ENCODE measurements around the gene FAXC.

The FAXC gene

DNA sequence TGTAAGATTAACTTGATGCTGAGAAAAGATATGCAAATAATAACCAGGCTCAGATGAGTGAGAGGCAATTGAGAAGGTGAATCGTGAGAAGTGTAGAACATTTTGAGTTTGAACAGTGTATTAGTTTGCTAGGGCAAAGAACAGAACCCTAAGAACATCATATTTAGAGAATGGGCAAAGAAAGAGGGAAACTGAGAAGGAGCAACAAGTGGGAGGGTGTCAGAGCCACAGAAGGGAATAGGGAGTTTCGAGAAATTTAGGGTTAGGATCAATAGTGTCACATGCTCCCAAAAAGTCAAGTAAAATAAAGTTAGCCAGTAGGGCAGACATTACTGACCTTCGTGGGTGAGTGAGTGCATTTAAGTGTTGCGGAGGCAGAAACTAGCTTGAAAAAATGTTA is 5.5 kb upstream of the FAXC start:
- in situ Hi-C loops (cut with MboI; ENCODE audit: low pct_unique_long_range_greater_than_20kb, low sequenced_read_pairs, unreplicated experiment): no loop called here
- TF ChIP-seq, protein P1, sequence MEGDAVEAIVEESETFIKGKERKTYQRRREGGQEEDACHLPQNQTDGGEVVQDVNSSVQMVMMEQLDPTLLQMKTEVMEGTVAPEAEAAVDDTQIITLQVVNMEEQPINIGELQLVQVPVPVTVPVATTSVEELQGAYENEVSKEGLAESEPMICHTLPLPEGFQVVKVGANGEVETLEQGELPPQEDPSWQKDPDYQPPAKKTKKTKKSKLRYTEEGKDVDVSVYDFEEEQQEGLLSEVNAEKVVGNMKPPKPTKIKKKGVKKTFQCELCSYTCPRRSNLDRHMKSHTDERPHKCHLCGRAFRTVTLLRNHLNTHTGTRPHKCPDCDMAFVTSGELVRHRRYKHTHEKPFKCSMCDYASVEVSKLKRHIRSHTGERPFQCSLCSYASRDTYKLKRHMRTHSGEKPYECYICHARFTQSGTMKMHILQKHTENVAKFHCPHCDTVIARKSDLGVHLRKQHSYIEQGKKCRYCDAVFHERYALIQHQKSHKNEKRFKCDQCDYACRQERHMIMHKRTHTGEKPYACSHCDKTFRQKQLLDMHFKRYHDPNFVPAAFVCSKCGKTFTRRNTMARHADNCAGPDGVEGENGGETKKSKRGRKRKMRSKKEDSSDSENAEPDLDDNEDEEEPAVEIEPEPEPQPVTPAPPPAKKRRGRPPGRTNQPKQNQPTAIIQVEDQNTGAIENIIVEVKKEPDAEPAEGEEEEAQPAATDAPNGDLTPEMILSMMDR (IDR thresholded peaks at IDR 0.05; ENCODE audit: extremely low read depth, insufficient read depth, missing control alignments): no peak
- DNase-seq (ENCODE audit: low spot score): no peak

DNA sequence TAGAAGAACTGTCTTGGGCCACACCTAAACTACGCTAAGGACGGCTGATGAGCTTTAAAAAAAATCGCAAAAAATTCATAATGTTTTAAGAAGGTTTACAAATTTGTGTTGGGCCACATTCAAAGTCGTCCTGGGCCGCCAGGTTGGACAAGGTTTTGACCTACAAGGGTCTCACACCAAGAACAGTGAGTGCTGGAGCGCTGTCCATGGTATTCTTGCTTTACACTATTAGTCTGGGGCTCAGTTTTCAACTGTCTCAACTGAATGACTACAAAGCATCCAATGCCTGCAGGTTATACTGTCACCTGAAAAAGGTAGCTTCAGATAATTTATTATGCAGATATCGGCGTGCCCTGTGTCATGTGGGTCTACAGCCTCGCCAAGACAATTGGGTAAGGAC is 3.7 kb upstream of the FAXC start:
- no peak for DNase-seq (ENCODE audit: low spot score)
- TF ChIP-seq, protein P1 (IDR thresholded peaks at IDR 0.05; ENCODE audit: extremely low read depth, insufficient read depth, missing control alignments): no peak
- in situ Hi-C loops (cut with MboI; ENCODE audit: low pct_unique_long_range_greater_than_20kb, low sequenced_read_pairs, unreplicated experiment): no loop called here

DNA sequence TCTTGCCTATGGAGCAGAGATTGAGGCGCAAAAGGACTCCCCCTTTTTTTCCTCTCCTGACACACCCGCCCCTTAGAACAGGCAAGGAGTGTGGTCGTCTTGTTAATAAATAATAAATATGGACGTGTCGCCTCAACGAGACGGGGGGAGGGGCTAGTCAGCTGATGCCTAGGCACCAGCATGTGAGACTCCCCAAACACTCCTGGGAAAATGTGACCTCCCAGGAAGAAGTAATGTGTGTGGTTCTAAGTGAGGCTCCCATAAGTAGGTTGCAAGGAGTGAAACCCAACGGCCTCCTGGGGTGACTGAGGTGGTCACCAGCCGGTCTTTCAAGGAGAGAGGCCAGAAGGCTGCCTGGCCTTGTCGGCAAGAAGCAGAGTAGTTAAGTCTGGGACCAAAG is 1.1 kb upstream of the FAXC start:
- no peak for DNase-seq (ENCODE audit: low spot score)
- TF ChIP-seq, protein P1 (IDR thresholded peaks at IDR 0.05; ENCODE audit: extremely low read depth, insufficient read depth, missing control alignments): no peak
- in situ Hi-C loops (cut with MboI; ENCODE audit: low pct_unique_long_range_greater_than_20kb, low sequenced_read_pairs, unreplicated experiment): no loop called here

DNA sequence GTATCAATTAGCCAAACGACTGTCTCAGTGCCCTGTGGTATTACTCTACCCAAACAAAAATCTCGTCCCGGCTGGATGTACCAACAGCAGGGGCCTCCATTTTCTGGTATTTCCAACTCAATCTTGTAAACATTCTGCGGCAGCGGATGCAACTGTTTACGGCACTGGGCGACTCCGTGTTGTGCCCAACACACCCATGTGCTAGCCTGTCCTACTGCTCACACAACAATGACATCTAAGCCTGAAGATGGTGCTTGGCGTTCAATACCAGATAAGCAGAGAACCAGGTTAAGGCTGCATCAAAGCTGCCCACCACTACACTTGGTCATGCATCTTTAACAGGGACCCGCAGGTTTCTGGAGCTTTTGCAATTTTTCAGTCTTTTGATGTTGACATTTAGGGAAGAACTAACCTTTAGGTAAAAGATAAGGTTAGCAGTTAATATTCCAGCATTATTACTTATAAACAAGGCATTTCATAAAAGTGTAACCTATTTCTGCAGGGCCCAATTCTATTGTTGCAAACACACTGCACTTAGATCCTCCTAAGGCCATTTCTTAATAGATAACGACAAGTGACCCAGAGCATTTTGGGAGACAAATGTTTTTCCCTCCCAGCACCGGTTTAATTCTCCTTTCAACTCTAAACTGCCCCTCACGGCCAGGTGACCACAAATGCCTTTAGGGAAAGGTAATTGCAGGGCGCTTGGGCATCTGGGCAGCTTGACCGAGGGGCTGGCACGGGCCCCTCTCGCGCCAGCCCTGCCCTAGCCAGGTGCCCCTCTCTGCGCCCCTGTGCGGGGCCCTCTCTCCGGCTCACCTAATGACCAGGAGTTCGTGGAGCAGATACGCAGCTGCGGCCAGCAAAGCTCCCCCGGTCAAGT is 945 bp downstream of the FAXC start:
- in situ Hi-C loops (cut with MboI; ENCODE audit: low pct_unique_long_range_greater_than_20kb, low sequenced_read_pairs, unreplicated experiment): loop anchor here (10.0 kb wide), 1 partner anchor 76 kb away; the partner anchor contains the start of gene PNISR
- DNase-seq (ENCODE audit: low spot score): no peak
- TF ChIP-seq, protein P1 (IDR thresholded peaks at IDR 0.05; ENCODE audit: extremely low read depth, insufficient read depth, missing control alignments): no peak

DNA sequence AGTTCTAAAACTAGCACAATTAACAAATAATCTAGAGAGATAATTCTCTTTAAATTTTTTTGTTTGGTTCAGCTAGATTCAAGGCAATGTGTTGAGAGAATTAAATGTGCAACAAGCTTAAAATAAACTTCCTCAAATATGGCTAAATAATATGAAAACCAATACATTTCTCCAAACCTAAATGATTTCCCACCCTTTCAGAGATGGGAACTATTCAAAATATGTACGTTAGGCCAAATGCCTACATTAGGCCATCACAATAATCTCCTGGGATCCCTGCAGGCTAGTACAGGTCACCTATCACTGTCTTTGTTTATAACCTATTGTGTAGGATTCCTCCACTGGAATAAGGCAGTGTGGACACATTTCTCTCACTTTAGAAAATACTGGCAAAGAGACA is 1.7 kb downstream of the FAXC start:
- in situ Hi-C loops (cut with MboI; ENCODE audit: low pct_unique_long_range_greater_than_20kb, low sequenced_read_pairs, unreplicated experiment): loop anchor here (10.0 kb wide), 1 partner anchor 77 kb away; the partner anchor contains the start of gene PNISR
- DNase-seq (ENCODE audit: low spot score): no peak
- TF ChIP-seq, protein P1 (IDR thresholded peaks at IDR 0.05; ENCODE audit: extremely low read depth, insufficient read depth, missing control alignments): no peak

DNA sequence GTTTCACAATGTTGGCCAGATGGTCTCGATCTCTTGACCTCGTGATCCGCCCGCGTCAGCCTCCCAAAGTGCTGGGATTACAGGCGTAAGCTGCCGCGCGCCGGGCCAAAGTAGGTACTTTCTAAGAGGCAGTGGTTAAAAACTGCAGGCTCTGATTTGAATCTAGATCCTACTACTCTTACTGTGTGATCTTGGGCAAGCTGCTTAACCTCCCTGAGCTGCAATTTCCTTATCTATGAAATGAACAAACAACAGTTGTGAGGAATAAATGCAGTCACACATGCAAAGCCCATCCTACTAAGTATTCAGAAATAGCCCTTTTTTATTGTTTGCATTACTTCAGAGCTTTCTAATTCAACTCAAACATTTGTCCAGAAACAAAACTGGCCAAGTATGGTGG is 2.9 kb downstream of the FAXC start:
- TF ChIP-seq, protein P1 (IDR thresholded peaks at IDR 0.05; ENCODE audit: extremely low read depth, insufficient read depth, missing control alignments): no peak
- in situ Hi-C loops (cut with MboI; ENCODE audit: low pct_unique_long_range_greater_than_20kb, low sequenced_read_pairs, unreplicated experiment): loop anchor here (10.0 kb wide), 1 partner anchor 78 kb away; the partner anchor contains the start of gene PNISR
- no peak for DNase-seq (ENCODE audit: low spot score)

All from GM13977 (cell line).